Measurements from ENCODE around the gene PATL2. TPM values are rescaled to one million over a fixed set of nuclear protein-coding genes. Genes with fewer than 3 reads are reported as not detected.

Gene PATL2
- total and polyA plus RNA-seq, 2 experiments from 2014 or later: 0.77 to 0.85 TPM

DNA sequence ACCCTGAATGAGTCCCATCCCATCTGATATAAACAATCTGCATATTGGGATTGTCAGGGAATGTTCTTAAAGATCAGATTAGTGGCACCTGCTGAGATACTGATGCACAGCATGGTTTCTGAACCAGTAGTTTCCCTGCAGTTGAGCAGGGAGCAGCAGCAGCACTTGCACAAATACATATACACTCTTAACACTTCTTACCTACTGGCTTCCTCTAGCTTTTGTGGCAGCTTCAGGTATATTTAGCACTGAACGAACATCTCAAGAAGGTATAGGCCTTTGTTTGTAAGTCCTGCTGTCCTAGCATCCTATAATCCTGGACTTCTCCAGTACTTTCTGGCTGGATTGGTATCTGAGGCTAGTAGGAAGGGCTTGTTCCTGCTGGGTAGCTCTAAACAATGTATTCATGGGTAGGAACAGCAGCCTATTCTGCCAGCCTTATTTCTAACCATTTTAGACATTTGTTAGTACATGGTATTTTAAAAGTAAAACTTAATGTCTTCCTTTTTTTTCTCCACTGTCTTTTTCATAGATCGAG lies 4.7 kb upstream of the PATL2 start:
- TF ChIP-seq, protein P1, sequence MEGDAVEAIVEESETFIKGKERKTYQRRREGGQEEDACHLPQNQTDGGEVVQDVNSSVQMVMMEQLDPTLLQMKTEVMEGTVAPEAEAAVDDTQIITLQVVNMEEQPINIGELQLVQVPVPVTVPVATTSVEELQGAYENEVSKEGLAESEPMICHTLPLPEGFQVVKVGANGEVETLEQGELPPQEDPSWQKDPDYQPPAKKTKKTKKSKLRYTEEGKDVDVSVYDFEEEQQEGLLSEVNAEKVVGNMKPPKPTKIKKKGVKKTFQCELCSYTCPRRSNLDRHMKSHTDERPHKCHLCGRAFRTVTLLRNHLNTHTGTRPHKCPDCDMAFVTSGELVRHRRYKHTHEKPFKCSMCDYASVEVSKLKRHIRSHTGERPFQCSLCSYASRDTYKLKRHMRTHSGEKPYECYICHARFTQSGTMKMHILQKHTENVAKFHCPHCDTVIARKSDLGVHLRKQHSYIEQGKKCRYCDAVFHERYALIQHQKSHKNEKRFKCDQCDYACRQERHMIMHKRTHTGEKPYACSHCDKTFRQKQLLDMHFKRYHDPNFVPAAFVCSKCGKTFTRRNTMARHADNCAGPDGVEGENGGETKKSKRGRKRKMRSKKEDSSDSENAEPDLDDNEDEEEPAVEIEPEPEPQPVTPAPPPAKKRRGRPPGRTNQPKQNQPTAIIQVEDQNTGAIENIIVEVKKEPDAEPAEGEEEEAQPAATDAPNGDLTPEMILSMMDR (IDR thresholded peaks at IDR 0.05; ENCODE audit: poor library complexity): no peak
- TF ChIP-seq EZH2 (IDR thresholded peaks at IDR 0.05; ENCODE audit: borderline replicate concordance): no peak
- TF ChIP-seq EZH2phosphoT487 (IDR thresholded peaks at IDR 0.05; ENCODE audit: low read depth, severe bottlenecking, unreplicated experiment): no peak
- no peaks in the 10 kb centered on the region for H3K36me3 ChIP-seq (replicated peaks; ENCODE audit: insufficient read depth, low read depth)
- peaks cover 4% of the 10 kb centered on the region for H3K4me1 ChIP-seq (ENCODE audit: insufficient read depth)
- H3K9me3 ChIP-seq (ENCODE audit: low read depth): no peaks in the 10 kb centered on the region
- H3K27ac ChIP-seq: no peak overlapping the region
- no peak overlapping the region for H3K4me3 ChIP-seq
- no peaks in the 10 kb centered on the region for H3K27me3 ChIP-seq
- no peak overlapping the region for H2AFZ ChIP-seq
- DNase-seq (ENCODE audit: low spot score): no peak
- H3K79me2 ChIP-seq: peaks cover 40% of the 10 kb centered on the region
- no peaks in the 10 kb centered on the region for H3K9me2 ChIP-seq (replicated peaks; ENCODE audit: insufficient read depth)
- H4K20me1 ChIP-seq (ENCODE audit: insufficient read depth, poor library complexity, severe bottlenecking): peaks cover 32% of the 10 kb centered on the region
- 98% methylated on average over 2 of the region's 2 CpGs for WGBS (ENCODE audit: low lambda C conversion rate, missing lambda C conversion rate)
- no peak overlapping the region for H3K4me2 ChIP-seq

DNA sequence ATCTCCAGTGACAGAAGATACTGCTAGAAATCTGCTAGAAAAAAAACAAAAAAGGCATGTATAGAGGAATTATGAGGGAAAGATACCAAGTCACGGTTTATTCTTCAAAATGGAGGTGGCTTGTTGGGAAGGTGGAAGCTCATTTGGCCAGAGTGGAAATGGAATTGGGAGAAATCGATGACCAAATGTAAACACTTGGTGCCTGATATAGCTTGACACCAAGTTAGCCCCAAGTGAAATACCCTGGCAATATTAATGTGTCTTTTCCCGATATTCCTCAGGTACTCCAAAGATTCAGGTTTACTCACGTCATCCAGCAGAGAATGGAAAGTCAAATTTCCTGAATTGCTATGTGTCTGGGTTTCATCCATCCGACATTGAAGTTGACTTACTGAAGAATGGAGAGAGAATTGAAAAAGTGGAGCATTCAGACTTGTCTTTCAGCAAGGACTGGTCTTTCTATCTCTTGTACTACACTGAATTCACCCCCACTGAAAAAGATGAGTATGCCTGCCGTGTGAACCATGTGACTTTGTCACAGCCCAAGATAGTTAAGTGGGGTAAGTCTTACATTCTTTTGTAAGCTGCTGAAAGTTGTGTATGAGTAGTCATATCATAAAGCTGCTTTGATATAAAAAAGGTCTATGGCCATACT lies 4.1 kb upstream of the PATL2 start:
- no peak overlapping the region for H3K4me3 ChIP-seq
- H3K4me2 ChIP-seq: no peak overlapping the region
- 93% methylated on average over 6 of the region's 6 CpGs for WGBS (ENCODE audit: low lambda C conversion rate, missing lambda C conversion rate)
- no peaks in the 10 kb centered on the region for H3K9me2 ChIP-seq (replicated peaks; ENCODE audit: insufficient read depth)
- H3K4me1 ChIP-seq (ENCODE audit: insufficient read depth): peaks cover 4% of the 10 kb centered on the region
- no peak for DNase-seq (ENCODE audit: low spot score)
- H3K79me2 ChIP-seq: peaks cover 43% of the 10 kb centered on the region
- H4K20me1 ChIP-seq (ENCODE audit: insufficient read depth, poor library complexity, severe bottlenecking): peaks cover 32% of the 10 kb centered on the region
- no peak overlapping the region for H3K27ac ChIP-seq
- no peaks in the 10 kb centered on the region for H3K36me3 ChIP-seq (replicated peaks; ENCODE audit: insufficient read depth, low read depth)
- H2AFZ ChIP-seq: no peak overlapping the region
- TF ChIP-seq EZH2phosphoT487 (IDR thresholded peaks at IDR 0.05; ENCODE audit: low read depth, severe bottlenecking, unreplicated experiment): no peak
- no peak for TF ChIP-seq EZH2 (IDR thresholded peaks at IDR 0.05; ENCODE audit: borderline replicate concordance)
- TF ChIP-seq, protein P1 (IDR thresholded peaks at IDR 0.05; ENCODE audit: poor library complexity): no peak
- no peaks in the 10 kb centered on the region for H3K27me3 ChIP-seq
- no peaks in the 10 kb centered on the region for H3K9me3 ChIP-seq (ENCODE audit: low read depth)

DNA sequence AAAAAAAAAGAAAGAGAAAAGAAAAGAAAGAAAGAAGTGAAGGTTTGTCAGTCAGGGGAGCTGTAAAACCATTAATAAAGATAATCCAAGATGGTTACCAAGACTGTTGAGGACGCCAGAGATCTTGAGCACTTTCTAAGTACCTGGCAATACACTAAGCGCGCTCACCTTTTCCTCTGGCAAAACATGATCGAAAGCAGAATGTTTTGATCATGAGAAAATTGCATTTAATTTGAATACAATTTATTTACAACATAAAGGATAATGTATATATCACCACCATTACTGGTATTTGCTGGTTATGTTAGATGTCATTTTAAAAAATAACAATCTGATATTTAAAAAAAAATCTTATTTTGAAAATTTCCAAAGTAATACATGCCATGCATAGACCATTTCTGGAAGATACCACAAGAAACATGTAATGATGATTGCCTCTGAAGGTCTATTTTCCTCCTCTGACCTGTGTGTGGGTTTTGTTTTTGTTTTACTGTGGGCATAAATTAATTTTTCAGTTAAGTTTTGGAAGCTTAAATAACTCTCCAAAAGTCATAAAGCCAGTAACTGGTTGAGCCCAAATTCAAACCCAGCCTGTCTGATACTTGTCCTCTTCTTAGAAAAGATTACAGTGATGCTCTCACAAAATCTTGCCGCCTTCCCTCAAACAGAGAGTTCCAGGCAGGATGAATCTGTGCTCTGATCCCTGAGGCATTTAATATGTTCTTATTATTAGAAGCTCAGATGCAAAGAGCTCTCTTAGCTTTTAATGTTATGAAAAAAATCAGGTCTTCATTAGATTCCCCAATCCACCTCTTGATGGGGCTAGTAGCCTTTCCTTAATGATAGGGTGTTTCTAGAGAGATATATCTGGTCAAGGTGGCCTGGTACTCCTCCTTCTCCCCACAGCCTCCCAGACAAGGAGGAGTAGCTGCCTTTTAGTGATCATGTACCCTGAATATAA lies 2.2 kb upstream of the PATL2 start:
- no peak for DNase-seq (ENCODE audit: low spot score)
- Histone ChIP-seq H3K36me3 (replicated peaks; ENCODE audit: insufficient read depth, low read depth) (no peaks in the 10 kb centered on the region), H3K4me1 (ENCODE audit: insufficient read depth) (peaks cover 4% of the 10 kb centered on the region), H3K9me2 (replicated peaks; ENCODE audit: insufficient read depth) (no peaks in the 10 kb centered on the region), H3K27me3 (no peaks in the 10 kb centered on the region), H2AFZ (no peak overlapping the region), H3K4me2 (peak overlapping the region; percentile 90), H4K20me1 (ENCODE audit: insufficient read depth, poor library complexity, severe bottlenecking) (peaks cover 32% of the 10 kb centered on the region), H3K9me3 (ENCODE audit: low read depth) (no peaks in the 10 kb centered on the region), H3K4me3 (peak overlapping the region; percentile 83), H3K79me2 (peaks cover 50% of the 10 kb centered on the region), H3K27ac (peak overlapping the region; percentile 99)
- WGBS (ENCODE audit: low lambda C conversion rate, missing lambda C conversion rate): 95% methylated on average over 5 of the region's 5 CpGs
- TF ChIP-seq, protein P1 (IDR thresholded peaks at IDR 0.05; ENCODE audit: poor library complexity): peak; percentile 25
- TF ChIP-seq EZH2 (IDR thresholded peaks at IDR 0.05; ENCODE audit: borderline replicate concordance): no peak
- TF ChIP-seq EZH2phosphoT487 (IDR thresholded peaks at IDR 0.05; ENCODE audit: low read depth, severe bottlenecking, unreplicated experiment): no peak

Measured in hepatocyte (in vitro differentiated cells).